Heart left ventricle (tissue), 16 donors: ENCODE data around the gene SCN8A. TPM values are rescaled to one million over a fixed set of nuclear protein-coding genes. Genes with fewer than 3 reads are reported as not detected.

Source experiments
- ATAC-seq, 4 donors: fragments of 200-7000 bp; cut with Tn5 transposase; one replicate each; pipeline ENCODE4 v1.9.1; 2020 to 2022; ENCODE audit warnings: moderate library complexity in 4 of 4, mild to moderate bottlenecking in 3 of 4, moderate number of reproducible peaks in 1 of 4
- DNase-seq, 5 donors: peaks; one replicate each; pipeline ENCODE4 v3.0.0-alpha.2; 2020
- H3K27ac ChIP-seq, 12 donors: fragments of 200-600 bp; sonication (generic) in 4 of 12; one replicate each; pipeline versions ENCODE4 v1.5.0 to v1.8.0; 2016 to 2022; ENCODE audit warnings: mild to moderate bottlenecking in 2 of 12
- H3K27me3 ChIP-seq, 9 donors: fragments of 200-600 bp; sonication (generic) in 2 of 9; one replicate each; pipeline versions ENCODE4 v1.5.1 to v1.8.0; 2016 to 2022; ENCODE audit warnings: mild to moderate bottlenecking in 3 of 9
- H3K36me3 ChIP-seq, 9 donors: fragments of 200-600 bp; sonication (generic) in 2 of 9; one replicate each; pipeline versions ENCODE4 v1.5.0 to v1.8.0; 2018 to 2022; ENCODE audit warnings: mild to moderate bottlenecking in 2 of 9
- H3K4me1 ChIP-seq, 12 donors: fragments of 200-600 bp; sonication (generic) in 4 of 12; one replicate each; pipeline versions ENCODE4 v1.5.0 to v1.8.0; 2016 to 2022; ENCODE audit warnings: mild to moderate bottlenecking in 3 of 12
- H3K4me3 ChIP-seq, 12 donors: fragments of 200-600 bp; sonication (generic) in 4 of 12; one replicate each; pipeline versions ENCODE4 v1.5.0 to v1.8.0; 2017 to 2022; ENCODE audit warnings: mild to moderate bottlenecking in 9 of 12, moderate library complexity in 4 of 12
- H3K9me3 ChIP-seq, 12 donors: fragments of 200-600 bp; sonication (generic) in 4 of 12; one replicate each; pipeline versions ENCODE4 v1.5.0 to v1.8.0; 2016 to 2022; ENCODE audit warnings: mild to moderate bottlenecking in 1 of 12
- POLR2A ChIP-seq, 2 donors: fragments of 450-650 bp; IDR thresholded peaks; one replicate each; pipeline ENCODE4 v1.6.1; 2017; ENCODE audit warnings: antibody characterized with exemption in 2 of 2, mild to moderate bottlenecking in 2 of 2, moderate library complexity in 2 of 2
- WGBS, 4 donors: extraction: QIAGEN DNeasy Blood & Tissue Kit in 2 of 4; methylation state at CpG; one replicate each; pipeline versions ENCODE4 v1.1.5 to v1.1.7; 2013 to 2018; 5-methylcytosine and 5-hydroxymethylcytosine counted together
- intact Hi-C, 10 donors: fragments of 100-400 bp; cut with DNase I; formaldehyde crosslinking; loops; one replicate each; pipeline versions ENCODE4 v1.11.1 to v1.14.2; 2022
- polyA plus RNA-seq, 2 donors: library from polyadenylated mRNA; stranded (reverse); fragments of 200-250 nt; gene quantifications; one replicate each; pipeline ENCODE4 v1.2.3, GENCODE V29; 2013
- total RNA-seq, 9 donors: library from RNA; depleted of rRNA in 2 of 9; stranded (reverse); fragments of >200 nt in 2 of 9; fragmentation: NEBNext Ultra II Directional in 3 of 9; extraction: Animal tissue kit (Norgen Biotek cat#: 25700) in 3 of 9; gene quantifications; one replicate each; pipeline versions ENCODE4 v1.1.0 to v1.2.4, GENCODE V29; 2016 to 2023
- TF ChIP-seq, protein P1 (sequence below), 12 donors: fragments of 200-600 bp; sonication (generic) in 4 of 12; IDR thresholded peaks; one replicate each; pipeline versions ENCODE4 v1.5.0 to v1.8.0; 2018 to 2022; ENCODE audit warnings: antibody characterized with exemption in 12 of 12, mild to moderate bottlenecking in 5 of 12
- donor health status: ischemic (EF 13 %, LVEDD 7.1; RV severe dilation, severe dysfunction).
- donor health status: healthy with polysubstance abuse.
- donor health status: DM: no; HTN: yes; CAD: no.
- donor health status: DM: no; HTN: no; CAD: no.
- donor health status: ischemic (EF 25% LVEDD 6.9; RV normal size, moderate dysfunction).
- donor health status: ischemic (EF 25% LVEDD 5.7; RV mildly dilated, moderate dysfunction).
- donor health status: healthy.
- donor health status: DM: yes; HTN: yes; CAD: no.
- donor health status: ischemic (EF 35%, LVEDD 5.7; RV mildly dilated, moderate dysfunction).
- donor health status: nonischemic (EF 11% LVEDD 7.7; RV severe dilation, severe dysfunction).
- donor health status: DM: yes; HTN: yes; CAD: no.
- donor health status: PGD.
- donor health status: ischemic (EF 29% LVEDD 5.4; RV normal size, mild dysfunction).
- donor health status: nonischemic (EF 23%, LVEDD 6.1; RV moderate dilation, normal function).

Gene SCN8A
- total and polyA plus RNA-seq, 11 donors, result 0.17 to 0.97 (median 0.32) TPM

DNA sequence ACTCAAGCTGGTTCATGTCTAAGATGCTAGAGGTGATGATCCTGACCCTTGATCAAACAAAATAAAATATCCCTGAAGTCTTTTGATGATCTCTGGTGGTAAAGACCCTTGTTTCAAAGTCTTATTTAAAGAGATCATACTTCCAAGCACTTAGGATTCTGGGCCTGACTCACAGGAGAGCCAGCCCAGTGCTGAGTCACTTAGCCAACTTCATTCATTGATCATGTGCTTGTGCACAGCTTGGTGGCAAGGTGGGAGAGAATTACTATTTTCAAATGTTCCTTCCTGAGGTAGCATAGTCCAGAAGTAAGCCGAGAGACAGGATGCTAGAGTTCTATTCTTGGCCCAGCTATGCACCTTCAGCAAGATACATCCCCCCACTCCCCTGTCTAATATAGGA is 40.6 kb downstream of the SCN8A start:
- no peaks in the 10 kb centered on the region for H3K27me3 ChIP-seq
- no peak overlapping the region for H3K27ac ChIP-seq
- no peak for ATAC-seq
- no peaks in the 10 kb centered on the region for H3K4me1 ChIP-seq
- 33 to 60% (median 48%) methylated on average over 1 of the region's 1 CpG for WGBS, 4 donors
- TF ChIP-seq POLR2A (IDR thresholded peaks at IDR 0.05), result no peak
- TF ChIP-seq, protein P1, sequence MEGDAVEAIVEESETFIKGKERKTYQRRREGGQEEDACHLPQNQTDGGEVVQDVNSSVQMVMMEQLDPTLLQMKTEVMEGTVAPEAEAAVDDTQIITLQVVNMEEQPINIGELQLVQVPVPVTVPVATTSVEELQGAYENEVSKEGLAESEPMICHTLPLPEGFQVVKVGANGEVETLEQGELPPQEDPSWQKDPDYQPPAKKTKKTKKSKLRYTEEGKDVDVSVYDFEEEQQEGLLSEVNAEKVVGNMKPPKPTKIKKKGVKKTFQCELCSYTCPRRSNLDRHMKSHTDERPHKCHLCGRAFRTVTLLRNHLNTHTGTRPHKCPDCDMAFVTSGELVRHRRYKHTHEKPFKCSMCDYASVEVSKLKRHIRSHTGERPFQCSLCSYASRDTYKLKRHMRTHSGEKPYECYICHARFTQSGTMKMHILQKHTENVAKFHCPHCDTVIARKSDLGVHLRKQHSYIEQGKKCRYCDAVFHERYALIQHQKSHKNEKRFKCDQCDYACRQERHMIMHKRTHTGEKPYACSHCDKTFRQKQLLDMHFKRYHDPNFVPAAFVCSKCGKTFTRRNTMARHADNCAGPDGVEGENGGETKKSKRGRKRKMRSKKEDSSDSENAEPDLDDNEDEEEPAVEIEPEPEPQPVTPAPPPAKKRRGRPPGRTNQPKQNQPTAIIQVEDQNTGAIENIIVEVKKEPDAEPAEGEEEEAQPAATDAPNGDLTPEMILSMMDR (IDR thresholded peaks at IDR 0.05), result no peak
- no peak for DNase-seq
- H3K36me3 ChIP-seq, result no peaks in the 10 kb centered on the region
- no peak overlapping the region for H3K4me3 ChIP-seq
- H3K9me3 ChIP-seq, result no peaks in the 10 kb centered on the region
- intact Hi-C loops, result no loop called here

GRCh38 chr12:51632623-51633022 is 41.6 kb downstream of the SCN8A start:
- Histone ChIP-seq H3K27me3 (no peaks in the 10 kb centered on the region), H3K4me3 (no peak overlapping the region), H3K36me3 (no peaks in the 10 kb centered on the region), H3K27ac (no peak overlapping the region), H3K9me3 (peaks cover 0 to 9% (median 1%) of the 10 kb centered on the region in 12 donors), H3K4me1 (no peaks in the 10 kb centered on the region)
- WGBS, 4 donors, result 49 to 63% (median 58%) methylated on average over 2 of the region's 2 CpGs
- TF ChIP-seq, protein P1 (IDR thresholded peaks at IDR 0.05), result no peak
- no peak for TF ChIP-seq POLR2A (IDR thresholded peaks at IDR 0.05)
- intact Hi-C loops, result no loop called here
- ATAC-seq, result no peak
- DNase-seq, result no peak

DNA sequence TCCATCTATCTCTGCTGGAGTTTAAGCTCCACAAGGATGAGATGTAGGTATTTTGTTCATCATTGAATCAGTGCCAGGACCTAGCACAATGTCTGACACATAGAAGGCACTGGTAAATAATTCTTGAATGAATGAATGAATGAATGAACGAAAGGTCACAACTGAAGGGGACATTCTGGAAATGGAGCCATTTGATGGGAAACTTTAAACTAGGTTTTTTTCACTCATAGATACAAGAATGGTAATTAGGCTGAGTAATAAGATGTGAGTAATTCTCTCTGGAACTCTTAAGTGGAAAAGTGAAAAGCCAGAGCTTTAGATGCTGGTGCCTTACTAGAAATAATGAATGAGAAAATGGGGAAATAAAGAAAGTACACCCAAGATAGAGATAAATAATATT is 44.3 kb downstream of the SCN8A start:
- no peak for TF ChIP-seq POLR2A (IDR thresholded peaks at IDR 0.05)
- TF ChIP-seq, protein P1 (IDR thresholded peaks at IDR 0.05), result no peak
- ATAC-seq, result no peak
- DNase-seq, result no peak

DNA sequence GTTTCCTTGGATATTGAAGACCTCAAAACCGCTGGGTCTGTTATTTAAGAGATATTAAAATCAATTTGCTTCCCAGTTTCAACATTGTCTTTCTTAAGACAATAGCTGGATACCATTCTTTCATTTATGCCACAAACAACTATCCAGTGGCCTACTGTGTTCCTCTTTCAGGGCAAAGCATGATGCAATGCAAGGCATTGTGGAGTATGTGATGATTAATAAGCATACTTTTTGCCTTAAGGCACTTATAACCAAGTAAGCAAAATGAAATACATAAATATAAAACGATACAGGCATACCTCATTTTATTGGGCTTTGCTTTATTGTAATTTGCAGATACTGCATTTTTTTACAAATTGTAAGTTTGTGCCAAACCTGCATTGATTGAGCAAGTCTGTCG is 45.5 kb downstream of the SCN8A start:
- Histone ChIP-seq H3K9me3 (peaks cover 0 to 15% (median 6%) of the 10 kb centered on the region in 12 donors), H3K27me3 (no peaks in the 10 kb centered on the region), H3K36me3 (no peaks in the 10 kb centered on the region), H3K4me1 (no peaks in the 10 kb centered on the region), H3K4me3 (no peak overlapping the region), H3K27ac (no peak overlapping the region)
- no peak for ATAC-seq
- intact Hi-C loops, result no loop called here
- TF ChIP-seq, protein P1 (IDR thresholded peaks at IDR 0.05), result no peak
- TF ChIP-seq POLR2A (IDR thresholded peaks at IDR 0.05), result no peak
- WGBS, 4 donors, result 84 to 89% (median 85%) methylated on average over 3 of the region's 3 CpGs
- DNase-seq, result no peak

More for the DNA sequence above, 44.3 kb downstream of the SCN8A start:
- Histone ChIP-seq H3K27me3 (no peaks in the 10 kb centered on the region), H3K27ac (no peak overlapping the region), H3K4me3 (no peak overlapping the region), H3K36me3 (no peaks in the 10 kb centered on the region), H3K9me3 (peaks cover 0 to 15% (median 6%) of the 10 kb centered on the region in 12 donors), H3K4me1 (no peaks in the 10 kb centered on the region)
- 82 to 91% (median 87%) methylated on average over 1 of the region's 1 CpG for WGBS, 4 donors
- intact Hi-C loops, result no loop called here
